K562 (cell line): ENCODE results near the gene SNW1. TPM values are rescaled to one million over a fixed set of nuclear protein-coding genes. Genes with fewer than 3 reads are reported as not detected.
A peak's percentile ranks its signal among the peaks of the same experiment; 100 is the strongest.

Source experiments
- ATF7 ChIP-seq: fragments of 450-650 bp; IDR thresholded peaks from 2 replicates; pipeline ENCODE4 v1.7.1; 2014; ENCODE audit warnings: mild to moderate bottlenecking, moderate library complexity
- BDP1 ChIP-seq: IDR thresholded peaks from 3 replicates; pipeline ENCODE4 v1.6.1; 2011; ENCODE audit not compliant: insufficient read length, insufficient read depth
- CBFA2T3 ChIP-seq: fragments of 450-650 bp; IDR thresholded peaks from 2 replicates; pipeline ENCODE4 v1.6.1; 2017
- CBX8 ChIP-seq: fragments of 200-600 bp; sonication (generic); IDR thresholded peaks from 2 replicates; pipeline ENCODE4 v1.6.1; 2012; ENCODE audit warnings: borderline replicate concordance, mixed run types, low read depth, mild to moderate bottlenecking, moderate library complexity, mixed read lengths, low read length, control low read depth, inconsistent platforms; ENCODE audit not compliant: poor library complexity, severe bottlenecking; ENCODE audit errors: extremely low read depth
- DPF2 ChIP-seq: fragments of 450-650 bp; IDR thresholded peaks from 2 replicates; pipeline ENCODE4 v1.6.1; 2016
- GABPB2 ChIP-seq: fragments of 250-450 bp; sonication (Bioruptor Pico); conservative IDR thresholded peaks from 2 replicates; pipeline ENCODE4 v1.5.1; 2021; ENCODE audit warnings: mild to moderate bottlenecking
- HDAC2 ChIP-seq: fragments of 450-650 bp; IDR thresholded peaks from 2 replicates; pipeline ENCODE4 v1.6.1; 2016; ENCODE audit warnings: mild to moderate bottlenecking
- NBN ChIP-seq: fragments of 450-650 bp; IDR thresholded peaks from 2 replicates; pipeline ENCODE4 v1.6.1; 2016; ENCODE audit warnings: low read depth, mild to moderate bottlenecking
- NELFE ChIP-seq: IDR thresholded peaks from 2 replicates; pipeline ENCODE4 v1.6.1; 2011; ENCODE audit warnings: mild to moderate bottlenecking; ENCODE audit not compliant: insufficient read depth, insufficient read length
- PRPF4 ChIP-seq: fragments of 200-400 bp; formaldehyde crosslinking; IDR thresholded peaks from one replicate; pipeline ENCODE4 v1.6.1; 2017; ENCODE audit warnings: low read length, low read depth, mild to moderate bottlenecking; ENCODE audit not compliant: insufficient read depth, poor library complexity, severe bottlenecking
- SAFB2 ChIP-seq: fragments of 200-400 bp; formaldehyde crosslinking; IDR thresholded peaks from 2 replicates; pipeline ENCODE4 v1.6.1; 2018; ENCODE audit warnings: borderline replicate concordance, low read length, low read depth, moderate library complexity; ENCODE audit not compliant: severe bottlenecking
- SMARCA5 ChIP-seq: fragments of 450-650 bp; IDR thresholded peaks from 2 replicates; pipeline ENCODE4 v1.6.1; 2016
- SOX6 ChIP-seq: fragments of 450-650 bp; IDR thresholded peaks from 2 replicates; pipeline ENCODE4 v1.6.1; 2014; ENCODE audit warnings: mild to moderate bottlenecking
- SP2 ChIP-seq: IDR thresholded peaks from 2 replicates; pipeline ENCODE4 v1.6.1; 2011; ENCODE audit warnings: mild to moderate bottlenecking, low read depth, low read length, moderate library complexity; ENCODE audit not compliant: poor library complexity, severe bottlenecking; ENCODE audit errors: extremely low read depth
- SRSF7 ChIP-seq: fragments of 200-400 bp; formaldehyde crosslinking; optimal IDR thresholded peaks from 2 replicates; pipeline ENCODE3; 2017; ENCODE audit warnings: mild to moderate bottlenecking, low read depth, low read length
- TCF7L2 ChIP-seq: fragments of 150-350 bp; IDR thresholded peaks from 2 replicates; pipeline ENCODE4 v1.6.1; 2016; ENCODE audit warnings: low read depth, mild to moderate bottlenecking, low read length, moderate library complexity
- TGIF2 ChIP-seq: sonication (generic); formaldehyde crosslinking; IDR thresholded peaks from 2 replicates; pipeline ENCODE4 v1.8.1; 2022; ENCODE audit warnings: mild to moderate bottlenecking, missing genetic modification reagents, moderate library complexity
- U2AF2 ChIP-seq: fragments of 200-400 bp; formaldehyde crosslinking; optimal IDR thresholded peaks from 2 replicates; pipeline ENCODE3; 2017; ENCODE audit warnings: low read depth, mild to moderate bottlenecking, low read length
- ZNF212 ChIP-seq: fragments of 450-650 bp; formaldehyde crosslinking; IDR thresholded peaks from 2 replicates; pipeline ENCODE4 v1.4.0; 2020; ENCODE audit warnings: mild to moderate bottlenecking
- ZNF324 ChIP-seq: fragments of 250-450 bp; sonication (Bioruptor Pico); IDR thresholded peaks from 2 replicates; pipeline ENCODE4 v1.4.0; 2020; ENCODE audit warnings: mild to moderate bottlenecking
- polyA plus RNA-seq, 8 experiments: library from polyadenylated mRNA; depleted of rRNA in 4 of 8; stranded (reverse) in 5 of 8; unstranded in 3 of 8; fragments of >200 nt; fragmentation: Nextera tagmentation in 2 of 8; fragmentation: Illumina TruSeq in 1 of 8; extraction: Ambion mirVana in 2 of 8; extraction: Trizol in 1 of 8; gene quantifications; 2 replicates each; pipeline versions ENCODE4 v1.2.1 to v1.2.3, GENCODE V29; 2011 to 2014; ENCODE audit warnings: inconsistent platforms in 1 of 8, missing spikeins in 1 of 8
- total RNA-seq, 7 experiments: library from RNA; depleted of rRNA in 6 of 7; stranded (reverse); fragments of >200 nt in 6 of 7; fragmentation: Illumina TruSeq in 2 of 7; extraction: Trizol in 2 of 7; gene quantifications; 2 replicates each; pipeline versions ENCODE4 v1.2.1 to v1.2.3, GENCODE V29; 2011 to 2021; ENCODE audit warnings: low replicate concordance in 1 of 7
- TF ChIP-seq, protein P1 (sequence below): fragments of 250-450 bp; sonication (Bioruptor Pico); IDR thresholded peaks from 2 replicates; pipeline ENCODE4 v1.9.0; 2021; ENCODE audit warnings: mild to moderate bottlenecking
- TF ChIP-seq, protein P2 (sequence below): fragments of 250-450 bp; sonication (Bioruptor Pico); IDR thresholded peaks from 2 replicates; pipeline ENCODE4 v1.8.0; 2022; ENCODE audit warnings: moderate library complexity, mild to moderate bottlenecking, inconsistent platforms
- TF ChIP-seq, protein P3 (sequence below): fragments of 250-450 bp; sonication (Bioruptor Pico); IDR thresholded peaks from 2 replicates; pipeline ENCODE4 v1.5.0; 2021
- TF ChIP-seq, protein P4 (sequence below): sonication (generic); formaldehyde crosslinking; IDR thresholded peaks from 2 replicates; pipeline ENCODE4 v1.8.0; 2023; ENCODE audit warnings: mild to moderate bottlenecking, missing genetic modification reagents
- TF ChIP-seq, protein P5 (sequence below): fragments of 450-650 bp; formaldehyde crosslinking; IDR thresholded peaks from 2 replicates; pipeline ENCODE4 v1.4.0; 2022; ENCODE audit warnings: missing genetic modification characterization

The SNW1 gene
- total and polyA plus RNA-seq, 9 of the 15 experiments (the other 6 are each of a cell fraction or from before 2014, with no cell fraction given): 64.4 to 143 (median 98.2) TPM

DNA sequence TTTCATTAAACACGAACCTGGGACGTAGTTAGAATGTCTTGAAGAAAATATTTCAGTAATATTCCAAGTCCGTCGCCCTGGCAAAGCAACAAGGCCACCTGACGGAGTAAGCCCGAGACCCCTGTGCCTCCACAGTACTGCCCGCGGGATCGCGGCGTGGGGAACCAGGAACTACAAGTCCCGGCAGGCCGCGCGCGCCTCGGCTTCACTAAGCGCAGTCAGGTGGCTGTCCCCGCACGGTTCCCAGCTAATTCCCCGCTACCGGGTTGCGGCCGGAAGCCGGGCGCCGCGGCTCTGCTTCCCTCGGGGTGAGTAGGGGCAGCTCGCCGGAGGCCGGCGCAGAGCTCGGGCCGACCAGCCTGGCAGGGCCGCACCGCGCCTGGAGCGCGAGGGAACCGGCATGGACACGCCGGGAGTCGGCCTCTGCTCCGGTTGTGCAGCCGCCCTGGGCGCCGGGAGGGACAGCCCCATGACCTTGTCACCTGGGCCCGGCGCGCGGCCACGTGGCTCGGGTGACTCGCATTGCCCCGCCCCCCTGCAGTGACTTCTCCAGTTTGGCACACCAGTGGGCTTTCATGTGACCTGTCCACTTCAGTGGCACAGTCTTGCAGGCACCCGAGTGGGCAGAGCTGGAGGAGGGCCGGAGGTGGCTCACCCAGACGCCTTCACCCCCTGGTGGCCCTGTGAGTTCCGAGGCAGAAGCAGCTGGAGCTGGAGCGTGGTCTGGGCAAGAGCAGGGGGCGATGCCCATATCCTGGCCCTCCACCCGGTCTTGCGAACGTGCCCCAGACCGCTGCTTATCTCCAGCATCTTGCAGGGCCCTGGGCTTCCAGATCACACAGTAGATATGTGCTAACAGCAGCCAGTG is 39.1 kb upstream of the SNW1 start, which contains the start of gene ADCK1 (continued):
- TF ChIP-seq, protein P1, sequence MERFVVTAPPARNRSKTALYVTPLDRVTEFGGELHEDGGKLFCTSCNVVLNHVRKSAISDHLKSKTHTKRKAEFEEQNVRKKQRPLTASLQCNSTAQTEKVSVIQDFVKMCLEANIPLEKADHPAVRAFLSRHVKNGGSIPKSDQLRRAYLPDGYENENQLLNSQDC: no peak
- TF ChIP-seq CBFA2T3: peak; percentile 9; the same call in 1 of the 2 replicates
- no peak for TF ChIP-seq SRSF7
- no peak for TF ChIP-seq SAFB2
- no peak for TF ChIP-seq ZNF324 (CRISPR knock-in tag)
- no peak for TF ChIP-seq PRPF4
- no peak for TF ChIP-seq SMARCA5
- TF ChIP-seq HDAC2: 0 out of 2 replicates have a peak, but pooled peaks have one; percentile 52
- 0 out of 2 replicates have a peak, but pooled peaks have one; percentile 60 for TF ChIP-seq TGIF2 (CRISPR knock-in tag)
- TF ChIP-seq, protein P2, sequence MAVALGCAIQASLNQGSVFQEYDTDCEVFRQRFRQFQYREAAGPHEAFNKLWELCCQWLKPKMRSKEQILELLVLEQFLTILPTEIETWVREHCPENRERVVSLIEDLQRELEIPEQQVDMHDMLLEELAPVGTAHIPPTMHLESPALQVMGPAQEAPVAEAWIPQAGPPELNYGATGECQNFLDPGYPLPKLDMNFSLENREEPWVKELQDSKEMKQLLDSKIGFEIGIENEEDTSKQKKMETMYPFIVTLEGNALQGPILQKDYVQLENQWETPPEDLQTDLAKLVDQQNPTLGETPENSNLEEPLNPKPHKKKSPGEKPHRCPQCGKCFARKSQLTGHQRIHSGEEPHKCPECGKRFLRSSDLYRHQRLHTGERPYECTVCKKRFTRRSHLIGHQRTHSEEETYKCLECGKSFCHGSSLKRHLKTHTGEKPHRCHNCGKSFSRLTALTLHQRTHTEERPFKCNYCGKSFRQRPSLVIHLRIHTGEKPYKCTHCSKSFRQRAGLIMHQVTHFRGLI: no peak
- TF ChIP-seq, protein P3, sequence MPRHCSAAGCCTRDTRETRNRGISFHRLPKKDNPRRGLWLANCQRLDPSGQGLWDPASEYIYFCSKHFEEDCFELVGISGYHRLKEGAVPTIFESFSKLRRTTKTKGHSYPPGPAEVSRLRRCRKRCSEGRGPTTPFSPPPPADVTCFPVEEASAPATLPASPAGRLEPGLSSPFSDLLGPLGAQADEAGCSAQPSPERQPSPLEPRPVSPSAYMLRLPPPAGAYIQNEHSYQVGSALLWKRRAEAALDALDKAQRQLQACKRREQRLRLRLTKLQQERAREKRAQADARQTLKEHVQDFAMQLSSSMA: no peak
- no peak for TF ChIP-seq CBX8
- TF ChIP-seq NBN: no peak
- peak; percentile 58; the same call in 1 of the 2 replicates for TF ChIP-seq DPF2
- no peak for TF ChIP-seq U2AF2
- TF ChIP-seq BDP1: no peak
- TF ChIP-seq, protein P4, sequence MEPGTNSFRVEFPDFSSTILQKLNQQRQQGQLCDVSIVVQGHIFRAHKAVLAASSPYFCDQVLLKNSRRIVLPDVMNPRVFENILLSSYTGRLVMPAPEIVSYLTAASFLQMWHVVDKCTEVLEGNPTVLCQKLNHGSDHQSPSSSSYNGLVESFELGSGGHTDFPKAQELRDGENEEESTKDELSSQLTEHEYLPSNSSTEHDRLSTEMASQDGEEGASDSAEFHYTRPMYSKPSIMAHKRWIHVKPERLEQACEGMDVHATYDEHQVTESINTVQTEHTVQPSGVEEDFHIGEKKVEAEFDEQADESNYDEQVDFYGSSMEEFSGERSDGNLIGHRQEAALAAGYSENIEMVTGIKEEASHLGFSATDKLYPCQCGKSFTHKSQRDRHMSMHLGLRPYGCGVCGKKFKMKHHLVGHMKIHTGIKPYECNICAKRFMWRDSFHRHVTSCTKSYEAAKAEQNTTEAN (CRISPR knock-in tag): no peak
- TF ChIP-seq TCF7L2: no peak
- no peak for TF ChIP-seq NELFE
- TF ChIP-seq ATF7: peak; percentile 79
- no peak for TF ChIP-seq GABPB2
- no peak for TF ChIP-seq ZNF212
- TF ChIP-seq SOX6: peak; percentile 7; the same call in 1 of the 2 replicates
- TF ChIP-seq, protein P5, sequence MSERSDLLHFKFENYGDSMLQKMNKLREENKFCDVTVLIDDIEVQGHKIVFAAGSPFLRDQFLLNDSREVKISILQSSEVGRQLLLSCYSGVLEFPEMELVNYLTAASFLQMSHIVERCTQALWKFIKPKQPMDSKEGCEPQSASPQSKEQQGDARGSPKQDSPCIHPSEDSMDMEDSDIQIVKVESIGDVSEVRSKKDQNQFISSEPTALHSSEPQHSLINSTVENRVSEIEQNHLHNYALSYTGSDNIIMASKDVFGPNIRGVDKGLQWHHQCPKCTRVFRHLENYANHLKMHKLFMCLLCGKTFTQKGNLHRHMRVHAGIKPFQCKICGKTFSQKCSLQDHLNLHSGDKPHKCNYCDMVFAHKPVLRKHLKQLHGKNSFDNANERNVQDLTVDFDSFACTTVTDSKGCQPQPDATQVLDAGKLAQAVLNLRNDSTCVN (CRISPR knock-in tag): no peak
- TF ChIP-seq SP2: no peak
